C4-2B (cell line): ENCODE measurements around the gene HDAC4.

Experiments
- ZFX ChIP-seq: fragments of 450-650 bp; IDR thresholded peaks from 2 replicates; pipeline ENCODE4 v1.6.1; 2017
- TF ChIP-seq, protein P1 (sequence below): fragments of 450-650 bp; conservative IDR thresholded peaks from 2 replicates; pipeline ENCODE4 v1.5.1; 2017; ENCODE audit warnings: mild to moderate bottlenecking

- TF ChIP-seq, protein P1, sequence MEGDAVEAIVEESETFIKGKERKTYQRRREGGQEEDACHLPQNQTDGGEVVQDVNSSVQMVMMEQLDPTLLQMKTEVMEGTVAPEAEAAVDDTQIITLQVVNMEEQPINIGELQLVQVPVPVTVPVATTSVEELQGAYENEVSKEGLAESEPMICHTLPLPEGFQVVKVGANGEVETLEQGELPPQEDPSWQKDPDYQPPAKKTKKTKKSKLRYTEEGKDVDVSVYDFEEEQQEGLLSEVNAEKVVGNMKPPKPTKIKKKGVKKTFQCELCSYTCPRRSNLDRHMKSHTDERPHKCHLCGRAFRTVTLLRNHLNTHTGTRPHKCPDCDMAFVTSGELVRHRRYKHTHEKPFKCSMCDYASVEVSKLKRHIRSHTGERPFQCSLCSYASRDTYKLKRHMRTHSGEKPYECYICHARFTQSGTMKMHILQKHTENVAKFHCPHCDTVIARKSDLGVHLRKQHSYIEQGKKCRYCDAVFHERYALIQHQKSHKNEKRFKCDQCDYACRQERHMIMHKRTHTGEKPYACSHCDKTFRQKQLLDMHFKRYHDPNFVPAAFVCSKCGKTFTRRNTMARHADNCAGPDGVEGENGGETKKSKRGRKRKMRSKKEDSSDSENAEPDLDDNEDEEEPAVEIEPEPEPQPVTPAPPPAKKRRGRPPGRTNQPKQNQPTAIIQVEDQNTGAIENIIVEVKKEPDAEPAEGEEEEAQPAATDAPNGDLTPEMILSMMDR: no peak
- TF ChIP-seq ZFX: no peak
These were observed 116.6 kb downstream of the HDAC4 start for GRCh38 chr2:239283961-239284795.
